ENCODE data around the gene KCNQ2.
"Not testable (repeated sequence)": the region's sequence is repeated elsewhere in the genome, so short reads cannot be mapped to it uniquely, and the experiment has no call there.

KCNQ2 gene

GRCh38 chr20:63471981-63472831 lies at the start of gene KCNQ2:
KCNQ2 (minus strand) TSS chr20:63472655; CDS start chr20:63472463, 192 bp downstream.
- DNase-seq (ENCODE audit: low read depth in 2 of 2): no peak

- DNase-seq (ENCODE audit: low read depth in 2 of 2): no peak
Observed at GRCh38 chr20:63521602-63522001, 49.1 kb upstream of the KCNQ2 start.

GRCh38 chr20:63520934-63521601 lies 48.6 kb upstream of the KCNQ2 start:
- peak; percentile 37 to 43 for DNase-seq (ENCODE audit: low read depth in 2 of 2)

- peak; percentile 59 to 78 for DNase-seq (ENCODE audit: low read depth in 2 of 2)
Observed at GRCh38 chr20:63520504-63520933, 48.1 kb upstream of the KCNQ2 start, which contains the start of gene PPDPF. PPDPF (plus strand) TSS chr20:63520765; CDS start chr20:63521309, 544 bp downstream.

GRCh38 chr20:63519668-63520503 lies 47.4 kb upstream of the KCNQ2 start:
- DNase-seq (ENCODE audit: low read depth in 2 of 2): peak; percentile 35 to 50

- no peak for DNase-seq (ENCODE audit: low read depth in 2 of 2)
Observed at GRCh38 chr20:63518946-63519667, 46.7 kb upstream of the KCNQ2 start.

GRCh38 chr20:63518351-63518861 lies 46.0 kb upstream of the KCNQ2 start:
- DNase-seq (ENCODE audit: low read depth in 2 of 2): no peak

- DNase-seq (ENCODE audit: low read depth in 2 of 2): no peak
Observed at GRCh38 chr20:63517376-63518309, 45.2 kb upstream of the KCNQ2 start.

- not testable (repeated sequence) for DNase-seq (ENCODE audit: low read depth in 2 of 2)
Observed at GRCh38 chr20:63514520-63514919, 42.1 kb upstream of the KCNQ2 start.

GRCh38 chr20:63513207-63513606 lies 40.8 kb upstream of the KCNQ2 start:
- DNase-seq (ENCODE audit: low read depth in 2 of 2): no peak

GRCh38 chr20:63509088-63509564 lies 36.7 kb upstream of the KCNQ2 start:
- no peak for DNase-seq (ENCODE audit: low read depth in 2 of 2)

GRCh38 chr20:63508072-63508768 lies 35.8 kb upstream of the KCNQ2 start:
- no peak for DNase-seq (ENCODE audit: low read depth in 2 of 2)

- DNase-seq (ENCODE audit: low read depth in 2 of 2): no peak
Observed at GRCh38 chr20:63507083-63507743, 34.8 kb upstream of the KCNQ2 start.

- no peak for DNase-seq (ENCODE audit: low read depth in 2 of 2)
Observed at GRCh38 chr20:63505723-63506122, 33.3 kb upstream of the KCNQ2 start.

GRCh38 chr20:63505281-63505680 lies 32.8 kb upstream of the KCNQ2 start:
- DNase-seq (ENCODE audit: low read depth in 2 of 2): no peak

- DNase-seq (ENCODE audit: low read depth in 2 of 2): no peak
Observed at GRCh38 chr20:63504642-63505041, 32.2 kb upstream of the KCNQ2 start.

GRCh38 chr20:63503524-63503923 lies 31.1 kb upstream of the KCNQ2 start:
- no peak for DNase-seq (ENCODE audit: low read depth in 2 of 2)

GRCh38 chr20:63502671-63503172 lies 30.3 kb upstream of the KCNQ2 start:
- no peak for DNase-seq (ENCODE audit: low read depth in 2 of 2)

Data from stimulated activated CD8-positive, alpha-beta memory T cell treated with anti-CD3 and anti-CD28 coated beads, Interleukin-15, amount 100 ng/mL, for 4 hours (primary cell).